HG03025 (cell line): ENCODE measurements around the gene ADTRP.

Source experiments
- ATAC-seq: cut with Tn5 transposase; IDR thresholded peaks from one replicate; pipeline ENCODE4 v1.9.1; 2021; ENCODE audit warnings: mild to moderate bottlenecking, moderate library complexity; ENCODE audit not compliant: unreplicated experiment, low FRiP score

The ADTRP gene

DNA sequence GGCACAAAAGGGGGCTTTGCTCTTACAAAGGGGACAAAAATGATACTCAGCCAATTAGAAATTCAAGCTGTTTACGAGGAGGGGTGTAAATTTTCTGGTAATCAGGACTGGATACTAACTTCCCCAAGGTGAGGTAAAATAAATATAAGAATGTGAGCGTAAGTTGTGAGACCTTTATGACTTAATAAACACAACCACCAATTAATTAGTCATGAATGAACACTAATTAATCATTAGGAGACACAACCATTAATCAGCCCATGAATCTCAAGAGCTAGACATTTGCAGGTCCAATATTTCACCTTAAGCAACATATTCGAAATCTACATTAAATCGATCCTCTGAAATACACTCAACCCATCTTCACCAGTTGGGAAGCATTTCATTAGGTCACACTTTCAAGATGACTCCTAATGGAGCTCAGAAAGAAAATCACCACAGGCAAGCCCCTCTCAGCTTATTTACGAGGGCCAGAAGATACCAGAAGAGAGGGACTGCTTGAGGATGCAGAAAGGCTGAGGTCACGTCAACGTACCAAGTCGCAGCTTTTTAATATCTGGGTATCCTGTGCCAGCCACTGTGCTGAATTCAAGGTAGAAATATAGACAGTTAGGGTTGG lies 2.7 kb downstream of the ADTRP start:
- no peak for ATAC-seq

GRCh38 chr6:11774426-11774825 lies 4.2 kb downstream of the ADTRP start:
- no peak for ATAC-seq

GRCh38 chr6:11773581-11773980 lies 5.0 kb downstream of the ADTRP start:
- no peak for ATAC-seq

GRCh38 chr6:11773013-11773412 lies 5.6 kb downstream of the ADTRP start:
- ATAC-seq = no peak

- no peak for ATAC-seq
Observed at GRCh38 chr6:11772109-11772825, 6.3 kb downstream of the ADTRP start.

GRCh38 chr6:11771473-11772048 lies 7.0 kb downstream of the ADTRP start:
- ATAC-seq = no peak

DNA sequence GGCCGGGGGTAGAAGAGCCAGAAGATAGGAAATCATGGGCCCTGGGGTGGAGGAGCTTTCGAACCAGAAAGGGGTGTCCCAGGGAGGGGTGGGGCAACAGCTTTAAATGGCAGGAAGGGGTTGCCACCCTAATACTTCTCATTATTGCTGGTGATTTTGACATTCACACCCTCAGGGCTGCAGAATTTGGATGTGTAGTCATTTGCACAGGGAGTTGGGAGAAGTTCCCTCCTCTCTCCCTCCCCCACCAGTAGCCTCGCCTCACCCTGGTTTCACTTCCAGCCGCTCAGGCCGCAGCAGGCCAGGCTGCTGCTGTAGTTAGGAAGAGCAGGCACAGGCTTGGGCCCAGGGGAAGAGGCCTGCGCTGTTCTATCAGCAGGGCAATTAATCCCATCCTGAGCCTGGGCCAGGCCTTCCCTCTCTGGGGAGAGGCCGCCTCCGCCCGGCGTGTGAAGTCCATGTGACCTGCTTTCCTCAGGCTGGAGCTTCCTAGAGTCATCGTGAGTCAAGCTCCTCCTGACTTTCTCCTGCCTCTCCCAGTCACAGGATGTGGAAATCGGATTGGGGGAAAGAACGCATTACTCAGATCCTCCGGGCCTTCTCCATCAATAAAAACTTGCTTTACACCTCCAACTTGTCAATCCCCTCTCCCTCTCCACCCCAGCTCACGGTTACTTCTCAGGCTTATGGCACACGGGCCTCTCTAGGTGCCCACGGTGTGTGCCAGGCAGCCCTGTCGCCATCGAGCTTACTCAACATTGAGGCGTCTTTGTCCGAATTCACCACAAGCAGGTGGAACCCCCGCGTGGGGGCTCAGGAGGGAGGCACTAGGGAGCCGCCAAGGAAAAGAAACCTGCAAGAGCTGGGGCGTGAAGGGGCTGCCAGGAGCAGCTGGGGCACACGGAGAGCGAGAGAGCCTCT lies 7.8 kb downstream of the ADTRP start:
- ATAC-seq = no peak

DNA sequence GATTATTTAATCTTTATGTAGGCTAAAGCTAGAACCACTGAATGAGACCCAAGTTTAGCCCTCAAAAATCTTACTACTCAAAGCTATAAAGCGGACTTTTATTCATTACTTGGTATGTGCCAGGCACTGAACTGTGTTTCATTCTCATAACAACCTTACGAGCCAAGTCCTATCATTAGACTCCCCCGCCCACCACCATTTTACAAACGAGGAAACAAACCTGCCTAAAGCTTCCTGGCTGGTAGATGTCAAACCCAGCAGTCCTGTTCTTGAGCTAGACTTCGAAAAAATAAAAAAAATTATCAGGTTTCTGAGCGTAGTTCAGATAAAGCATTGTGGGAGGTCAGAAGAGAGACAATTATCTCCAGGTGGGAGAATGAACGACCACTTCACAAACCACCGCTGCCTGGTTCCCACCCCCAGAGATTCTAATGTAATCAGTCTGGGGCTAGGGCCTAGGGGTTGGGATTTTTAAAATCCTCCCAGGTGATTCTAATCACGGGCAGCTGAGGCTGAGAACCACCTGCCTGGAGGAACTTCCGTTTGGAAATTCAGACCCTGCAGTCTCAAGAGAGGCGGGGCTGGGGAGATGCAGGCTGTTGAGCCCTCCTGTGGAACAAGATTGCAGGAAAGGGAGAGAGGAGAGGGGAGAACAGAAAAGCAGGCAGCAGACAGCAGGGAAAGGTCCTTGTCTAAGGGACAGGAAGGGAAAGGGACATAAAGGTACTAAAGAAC lies 8.6 kb downstream of the ADTRP start:
- ATAC-seq = no peak

GRCh38 chr6:11769244-11769643 lies 9.4 kb downstream of the ADTRP start:
- no peak for ATAC-seq

GRCh38 chr6:11767978-11768756 lies 10.4 kb downstream of the ADTRP start:
- no peak for ATAC-seq

GRCh38 chr6:11767458-11767857 lies 11.1 kb downstream of the ADTRP start:
- ATAC-seq = no peak

DNA sequence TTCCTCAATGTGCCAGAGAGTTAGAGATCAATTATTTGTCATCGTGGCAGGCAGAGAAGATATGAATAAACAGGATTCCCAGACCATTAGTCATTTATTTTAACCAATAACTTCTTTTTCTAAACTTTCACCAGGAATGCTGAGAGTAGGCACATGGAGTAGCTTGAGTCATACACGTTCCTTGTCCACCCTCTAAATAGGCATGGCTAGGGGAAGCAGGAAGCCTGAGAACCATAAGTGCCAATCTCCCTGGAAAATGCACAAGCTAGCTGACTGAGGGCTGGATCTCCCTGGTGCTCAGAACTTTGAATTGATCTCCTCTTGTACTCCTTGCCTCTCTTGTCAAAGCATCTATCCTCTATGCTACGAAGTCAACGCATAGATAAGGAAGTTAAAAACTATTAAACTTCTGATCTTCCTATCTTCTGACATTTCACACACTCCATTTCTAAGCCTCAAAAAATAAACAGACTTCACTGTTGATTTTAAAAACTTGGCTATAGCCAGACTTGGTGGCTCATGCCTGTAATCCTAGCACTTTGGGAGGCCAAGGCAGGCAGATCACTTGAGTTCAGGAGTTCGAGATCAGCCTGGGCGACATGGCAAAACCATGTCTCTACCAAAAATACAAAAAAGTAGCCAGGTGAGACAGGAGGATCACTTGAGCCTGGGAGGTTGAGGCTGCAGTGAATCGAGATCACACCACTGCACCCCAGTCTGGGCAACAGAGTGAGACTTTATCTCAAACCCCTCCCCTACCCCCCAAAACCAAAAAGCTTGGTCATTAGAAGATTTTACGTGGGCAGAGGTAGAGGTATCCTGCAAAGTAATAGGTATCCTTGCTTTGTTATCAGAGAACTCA lies 11.8 kb downstream of the ADTRP start:
- ATAC-seq = no peak

DNA sequence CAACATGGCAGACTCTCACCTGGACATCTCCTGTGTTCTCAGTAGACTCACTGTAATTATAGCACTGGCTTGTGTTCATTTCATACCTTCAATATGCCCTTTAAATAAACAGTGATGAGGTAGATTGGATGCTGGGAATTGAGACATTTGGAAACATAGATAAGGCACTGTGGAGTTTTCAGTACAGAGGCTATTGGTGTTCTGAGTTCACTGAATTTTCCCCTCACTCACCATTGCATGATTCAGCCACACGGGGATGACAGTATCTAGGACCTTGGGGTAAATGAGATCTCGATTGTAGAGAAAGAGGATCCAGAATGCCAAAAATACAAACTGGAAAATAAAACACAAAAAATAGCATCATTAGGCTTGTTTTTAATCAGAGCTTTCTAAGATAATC lies 12.6 kb downstream of the ADTRP start:
- no peak for ATAC-seq

DNA sequence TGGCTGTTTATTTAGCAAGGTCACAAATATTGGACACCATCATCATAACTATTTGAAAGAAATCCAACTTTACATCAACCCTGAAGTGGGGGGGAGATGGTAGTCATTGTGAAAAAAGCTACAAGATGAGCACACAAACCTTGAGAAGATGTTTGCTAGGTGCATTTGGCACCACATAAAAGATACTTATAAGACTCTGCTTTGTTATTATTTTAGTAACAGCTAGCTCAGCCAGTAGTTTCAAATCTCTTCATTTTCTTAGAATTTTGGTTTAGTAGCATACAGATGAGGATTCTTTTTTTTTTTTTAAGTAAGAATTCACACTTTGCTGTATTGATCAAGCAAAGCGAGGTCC lies 14.4 kb downstream of the ADTRP start:
- ATAC-seq = no peak

DNA sequence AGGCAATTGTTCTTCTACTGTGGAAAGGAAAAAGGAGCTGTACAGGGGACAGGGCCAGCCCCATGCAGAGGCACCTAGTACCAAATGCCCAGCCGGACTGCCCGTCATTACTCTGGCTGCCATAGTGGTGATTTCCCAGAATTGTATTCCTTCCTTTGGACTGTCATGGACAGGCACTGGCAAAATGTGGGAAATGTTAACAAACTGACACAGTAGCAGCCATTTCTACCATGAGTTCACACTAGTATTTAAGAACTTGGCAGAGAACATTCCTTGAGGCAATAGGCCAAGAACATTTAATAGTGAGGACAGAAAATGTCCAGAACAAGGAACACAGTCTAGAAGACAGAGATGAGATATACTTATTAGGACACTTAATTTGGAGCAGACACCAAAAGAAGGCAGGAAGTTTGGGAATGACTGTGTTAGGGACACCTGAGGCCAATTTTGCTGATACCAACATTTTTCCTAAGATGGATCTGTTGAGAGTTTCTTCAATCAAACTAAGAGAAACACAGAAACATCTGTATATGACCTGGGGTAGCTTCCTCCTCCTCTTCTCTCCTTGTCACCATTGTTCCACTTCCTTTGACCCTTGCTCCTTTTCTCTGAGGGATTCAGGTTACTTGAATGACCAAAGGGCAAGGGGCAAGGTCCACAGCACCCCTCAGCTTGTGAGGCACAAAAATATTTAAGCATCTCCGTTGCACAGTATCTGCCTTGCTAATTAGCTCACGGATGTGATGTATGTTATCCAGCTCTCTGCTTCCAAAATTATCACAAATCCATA lies 14.9 kb downstream of the ADTRP start:
- no peak for ATAC-seq

DNA sequence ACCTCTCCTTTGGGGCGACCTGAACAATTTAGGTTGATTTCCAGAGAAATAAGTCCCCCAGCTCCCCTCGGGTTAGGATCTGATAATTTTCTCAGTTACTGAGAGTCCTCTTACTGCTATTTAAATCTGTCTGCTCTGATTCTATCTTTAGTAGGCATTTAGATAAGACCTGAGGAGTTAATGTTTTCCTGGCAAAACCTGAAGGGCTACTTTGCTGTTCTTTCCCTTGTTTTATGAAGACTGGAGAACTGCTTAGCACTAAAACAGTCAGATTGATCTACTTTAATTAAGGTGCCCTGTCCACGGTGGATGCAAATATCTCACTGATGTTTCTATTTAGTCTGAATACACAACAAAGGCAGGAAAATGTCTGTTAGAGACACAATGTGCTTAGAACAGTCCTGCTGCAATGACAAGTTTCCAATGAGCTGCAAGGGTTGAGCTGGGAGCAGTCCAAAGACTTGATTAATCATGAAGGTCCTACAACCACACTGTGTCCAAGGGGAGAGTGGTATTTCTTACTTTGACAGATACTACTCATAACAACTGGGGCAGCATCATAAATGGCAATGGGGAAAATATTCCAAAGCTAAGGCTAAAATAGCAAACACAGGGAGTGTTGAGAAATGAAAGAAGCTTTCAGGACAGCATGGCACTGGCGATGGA lies 15.7 kb downstream of the ADTRP start:
- ATAC-seq = no peak
